ENCODE results near the gene ARFGAP2.

DNA sequence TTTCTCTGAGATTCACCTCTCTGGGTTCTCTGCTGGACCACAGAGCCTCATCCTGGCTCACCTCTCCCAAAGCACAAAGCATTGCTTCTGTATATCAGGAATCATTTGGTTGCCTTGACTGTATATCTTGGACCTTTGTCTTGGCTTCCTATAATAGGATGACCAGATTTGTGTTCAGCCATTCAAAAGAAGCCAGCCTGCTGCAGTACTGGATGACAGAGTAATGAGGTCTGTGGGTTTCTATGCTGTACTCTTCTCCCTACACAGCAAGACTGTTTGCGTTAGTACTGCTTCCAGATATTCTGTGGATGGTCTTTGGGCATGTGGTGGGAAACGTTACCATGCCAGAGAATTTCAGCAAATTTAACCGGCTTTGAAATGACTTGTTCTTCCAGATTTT lies 39.8 kb downstream of the ARFGAP2 start:
- TF ChIP-seq POLR2AphosphoS5 (IDR thresholded peaks at IDR 0.05), result no peak
- TF ChIP-seq, protein P1, sequence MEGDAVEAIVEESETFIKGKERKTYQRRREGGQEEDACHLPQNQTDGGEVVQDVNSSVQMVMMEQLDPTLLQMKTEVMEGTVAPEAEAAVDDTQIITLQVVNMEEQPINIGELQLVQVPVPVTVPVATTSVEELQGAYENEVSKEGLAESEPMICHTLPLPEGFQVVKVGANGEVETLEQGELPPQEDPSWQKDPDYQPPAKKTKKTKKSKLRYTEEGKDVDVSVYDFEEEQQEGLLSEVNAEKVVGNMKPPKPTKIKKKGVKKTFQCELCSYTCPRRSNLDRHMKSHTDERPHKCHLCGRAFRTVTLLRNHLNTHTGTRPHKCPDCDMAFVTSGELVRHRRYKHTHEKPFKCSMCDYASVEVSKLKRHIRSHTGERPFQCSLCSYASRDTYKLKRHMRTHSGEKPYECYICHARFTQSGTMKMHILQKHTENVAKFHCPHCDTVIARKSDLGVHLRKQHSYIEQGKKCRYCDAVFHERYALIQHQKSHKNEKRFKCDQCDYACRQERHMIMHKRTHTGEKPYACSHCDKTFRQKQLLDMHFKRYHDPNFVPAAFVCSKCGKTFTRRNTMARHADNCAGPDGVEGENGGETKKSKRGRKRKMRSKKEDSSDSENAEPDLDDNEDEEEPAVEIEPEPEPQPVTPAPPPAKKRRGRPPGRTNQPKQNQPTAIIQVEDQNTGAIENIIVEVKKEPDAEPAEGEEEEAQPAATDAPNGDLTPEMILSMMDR (IDR thresholded peaks at IDR 0.05), result no peak
